ENCODE results near the gene MAP3K13.
"Not testable (repeated sequence)": the region's sequence is repeated elsewhere in the genome, so short reads cannot be mapped to it uniquely, and the experiment has no call there.

The MAP3K13 gene

DNA sequence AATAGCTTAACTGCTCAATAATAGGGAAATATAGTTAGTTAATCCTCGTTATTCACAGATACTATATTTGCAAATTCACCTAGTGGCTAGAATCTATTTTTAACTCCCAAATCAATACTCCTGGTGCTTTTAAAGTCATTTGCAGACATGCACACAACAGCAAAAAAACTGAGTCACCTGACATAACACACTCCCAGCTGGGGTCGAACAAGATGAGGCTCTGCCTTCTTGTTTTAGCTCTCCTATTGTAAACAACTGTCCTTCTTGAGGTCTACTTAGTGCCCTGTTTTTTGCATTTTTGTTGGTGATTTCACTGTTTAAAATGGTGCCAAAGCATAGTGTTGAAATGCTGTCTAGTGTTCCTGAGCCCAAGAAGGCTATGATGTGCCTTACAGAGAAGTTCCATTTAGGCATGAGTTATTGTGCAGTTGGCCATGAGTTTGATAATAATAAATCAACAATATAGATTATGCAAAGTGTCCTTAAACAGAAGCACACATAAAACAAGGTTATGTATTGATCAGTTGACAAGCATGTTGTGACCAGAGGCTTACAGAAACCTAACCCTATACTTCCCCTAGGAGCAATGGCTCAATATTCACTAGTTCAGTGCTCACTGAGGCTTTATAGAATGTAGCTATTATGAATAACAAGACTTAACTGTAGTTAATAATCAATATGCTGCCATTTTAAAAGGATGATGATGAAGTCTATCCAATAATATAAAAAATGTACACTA is 18.6 kb downstream of the MAP3K13 start:
- DNase-seq (ENCODE audit: extremely low spot score), result no peak
- ChIA-PET POLR2A (no interaction called here), CTCF (no interaction called here)
- TF ChIP-seq ARNT (IDR thresholded peaks at IDR 0.05) (no peak), HDGF (IDR thresholded peaks at IDR 0.05; ENCODE audit: borderline replicate concordance) (no peak), SP1 (IDR thresholded peaks at IDR 0.05) (no peak), NFRKB (IDR thresholded peaks at IDR 0.05) (no peak), LEF1 (IDR thresholded peaks at IDR 0.05; ENCODE audit: borderline replicate concordance) (no peak), TARDBP (IDR thresholded peaks at IDR 0.05) (no peak), ZNF384 (IDR thresholded peaks at IDR 0.05) (no peak), L3MBTL2 (conservative IDR thresholded peaks at IDR 0.05) (no peak), FOXA1 (IDR thresholded peaks at IDR 0.05) (no peak), SUZ12 (IDR thresholded peaks at IDR 0.05) (no peak), FOXM1 (IDR thresholded peaks at IDR 0.05; ENCODE audit: borderline replicate concordance) (no peak), ELF4 (IDR thresholded peaks at IDR 0.05) (no peak), BHLHE40 (IDR thresholded peaks at IDR 0.05; ENCODE audit: borderline replicate concordance) (no peak), CTBP1 (IDR thresholded peaks at IDR 0.05; ENCODE audit: borderline replicate concordance) (no peak), FOXK2 (IDR thresholded peaks at IDR 0.05) (no peak)
- TF ChIP-seq, protein P1, sequence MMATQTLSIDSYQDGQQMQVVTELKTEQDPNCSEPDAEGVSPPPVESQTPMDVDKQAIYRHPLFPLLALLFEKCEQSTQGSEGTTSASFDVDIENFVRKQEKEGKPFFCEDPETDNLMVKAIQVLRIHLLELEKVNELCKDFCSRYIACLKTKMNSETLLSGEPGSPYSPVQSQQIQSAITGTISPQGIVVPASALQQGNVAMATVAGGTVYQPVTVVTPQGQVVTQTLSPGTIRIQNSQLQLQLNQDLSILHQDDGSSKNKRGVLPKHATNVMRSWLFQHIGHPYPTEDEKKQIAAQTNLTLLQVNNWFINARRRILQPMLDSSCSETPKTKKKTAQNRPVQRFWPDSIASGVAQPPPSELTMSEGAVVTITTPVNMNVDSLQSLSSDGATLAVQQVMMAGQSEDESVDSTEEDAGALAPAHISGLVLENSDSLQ (IDR thresholded peaks at IDR 0.05), result no peak

DNA sequence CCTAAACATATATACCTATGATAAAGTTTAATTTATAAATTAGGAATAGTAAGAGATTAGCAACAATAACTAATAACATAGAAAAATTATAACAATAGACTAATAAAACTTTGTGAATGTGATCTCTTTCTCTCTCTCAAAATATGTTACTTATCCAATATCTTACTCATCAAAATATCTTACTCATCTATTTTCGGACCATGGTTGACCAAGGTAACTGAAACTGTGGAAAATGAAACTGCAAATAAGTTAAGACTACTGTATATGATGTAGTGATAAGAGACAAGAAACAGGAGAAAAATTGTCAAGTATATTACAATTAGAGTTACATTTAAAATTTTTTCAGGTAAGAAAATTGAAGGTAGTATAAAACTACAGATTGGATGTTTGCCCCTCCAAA is 19.2 kb downstream of the MAP3K13 start:
- TF ChIP-seq SUZ12 (IDR thresholded peaks at IDR 0.05) (no peak), ZNF384 (IDR thresholded peaks at IDR 0.05) (no peak), LEF1 (IDR thresholded peaks at IDR 0.05; ENCODE audit: borderline replicate concordance) (no peak), FOXA1 (IDR thresholded peaks at IDR 0.05) (no peak), ARNT (IDR thresholded peaks at IDR 0.05) (no peak), TARDBP (IDR thresholded peaks at IDR 0.05) (no peak), FOXK2 (IDR thresholded peaks at IDR 0.05) (no peak), FOXM1 (IDR thresholded peaks at IDR 0.05; ENCODE audit: borderline replicate concordance) (no peak), ELF4 (IDR thresholded peaks at IDR 0.05) (no peak), BHLHE40 (IDR thresholded peaks at IDR 0.05; ENCODE audit: borderline replicate concordance) (no peak), L3MBTL2 (conservative IDR thresholded peaks at IDR 0.05) (no peak), NFRKB (IDR thresholded peaks at IDR 0.05) (no peak), CTBP1 (IDR thresholded peaks at IDR 0.05; ENCODE audit: borderline replicate concordance) (no peak), HDGF (IDR thresholded peaks at IDR 0.05; ENCODE audit: borderline replicate concordance) (no peak)
- TF ChIP-seq, protein P1 (IDR thresholded peaks at IDR 0.05), result no peak
- CTCF ChIA-PET, result no interaction called here
- POLR2A ChIA-PET, result no interaction called here
- DNase-seq (ENCODE audit: extremely low spot score), result no peak

DNA sequence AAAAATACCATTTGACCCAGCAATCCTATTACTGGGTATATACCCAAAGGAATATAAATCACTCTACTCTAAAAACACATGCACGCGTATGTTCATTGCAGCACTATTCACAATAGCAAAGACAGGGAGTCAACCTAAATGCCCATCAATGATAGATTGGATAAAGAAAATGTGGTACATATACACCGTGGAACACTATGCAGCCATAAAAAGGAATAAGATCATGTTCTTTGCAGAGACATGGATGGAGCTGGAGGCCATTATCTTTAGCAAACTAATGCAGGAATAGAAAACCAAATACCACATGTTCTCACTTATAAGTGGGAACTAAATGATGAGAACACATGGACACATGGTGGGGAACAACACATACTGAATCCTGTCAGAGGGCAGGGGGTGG is 23.6 kb downstream of the MAP3K13 start:
- POLR2A ChIA-PET; DNase-seq (ENCODE audit: extremely low spot score); CTCF ChIA-PET: not testable (repeated sequence)

DNA sequence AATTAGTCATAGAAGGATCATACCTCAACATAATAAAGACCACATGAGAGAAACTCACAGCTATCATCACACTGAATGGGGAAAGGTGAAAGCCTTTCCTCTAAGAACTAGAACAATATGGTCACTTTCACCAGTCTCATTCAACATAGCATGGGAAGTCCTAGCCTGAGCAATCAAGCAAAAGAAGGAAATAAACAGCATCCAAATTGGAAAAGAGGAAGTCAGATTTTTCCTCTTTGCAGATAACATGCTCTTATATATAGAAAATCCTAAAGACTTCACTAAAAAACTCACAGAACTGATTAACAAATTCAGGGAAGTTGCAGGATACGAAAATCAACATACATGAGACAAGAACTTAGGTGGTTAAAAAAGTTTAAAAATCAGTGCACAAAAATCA is 24.7 kb downstream of the MAP3K13 start:
- no peak for DNase-seq (ENCODE audit: extremely low spot score)
- no peak for TF ChIP-seq TARDBP (IDR thresholded peaks at IDR 0.05)
- no peak for TF ChIP-seq ARNT (IDR thresholded peaks at IDR 0.05)
- TF ChIP-seq HDGF (IDR thresholded peaks at IDR 0.05; ENCODE audit: borderline replicate concordance), result no peak
- no peak for TF ChIP-seq NFRKB (IDR thresholded peaks at IDR 0.05)
- CTCF ChIA-PET, result no interaction called here
- POLR2A ChIA-PET, result no interaction called here

DNA sequence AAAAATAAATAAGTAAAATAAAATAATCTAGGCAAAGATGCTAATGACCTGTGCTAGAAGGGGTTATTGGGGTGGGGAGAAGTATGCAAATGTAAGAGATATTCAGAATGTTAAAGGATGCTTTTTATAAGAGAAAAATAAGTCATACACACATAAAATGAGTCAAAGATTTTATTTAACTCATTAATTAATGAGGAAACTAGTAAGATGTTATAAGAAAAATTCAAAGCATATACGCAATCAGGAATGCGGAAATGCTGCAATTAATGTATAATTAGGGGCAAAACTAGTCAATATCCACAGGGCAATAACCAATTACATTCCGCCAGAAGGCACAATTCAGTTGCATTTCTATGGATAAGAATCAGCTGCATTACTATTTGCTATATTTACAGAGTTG is 30.1 kb downstream of the MAP3K13 start:
- POLR2A ChIA-PET, result no interaction called here
- CTCF ChIA-PET, result no interaction called here
- TF ChIP-seq ELF4 (IDR thresholded peaks at IDR 0.05) (no peak), SUZ12 (IDR thresholded peaks at IDR 0.05) (no peak), FOXK2 (IDR thresholded peaks at IDR 0.05) (no peak), CTBP1 (IDR thresholded peaks at IDR 0.05; ENCODE audit: borderline replicate concordance) (no peak), FOXA1 (IDR thresholded peaks at IDR 0.05) (no peak), TARDBP (IDR thresholded peaks at IDR 0.05) (no peak), ZNF384 (IDR thresholded peaks at IDR 0.05) (no peak), HDGF (IDR thresholded peaks at IDR 0.05; ENCODE audit: borderline replicate concordance) (no peak), SP1 (IDR thresholded peaks at IDR 0.05) (no peak), ARNT (IDR thresholded peaks at IDR 0.05) (no peak), NFRKB (IDR thresholded peaks at IDR 0.05) (no peak), LEF1 (IDR thresholded peaks at IDR 0.05; ENCODE audit: borderline replicate concordance) (no peak), BHLHE40 (IDR thresholded peaks at IDR 0.05; ENCODE audit: borderline replicate concordance) (no peak), FOXM1 (IDR thresholded peaks at IDR 0.05; ENCODE audit: borderline replicate concordance) (no peak), L3MBTL2 (conservative IDR thresholded peaks at IDR 0.05) (no peak)
- TF ChIP-seq, protein P1 (IDR thresholded peaks at IDR 0.05), result no peak
- DNase-seq (ENCODE audit: extremely low spot score), result no peak

DNA sequence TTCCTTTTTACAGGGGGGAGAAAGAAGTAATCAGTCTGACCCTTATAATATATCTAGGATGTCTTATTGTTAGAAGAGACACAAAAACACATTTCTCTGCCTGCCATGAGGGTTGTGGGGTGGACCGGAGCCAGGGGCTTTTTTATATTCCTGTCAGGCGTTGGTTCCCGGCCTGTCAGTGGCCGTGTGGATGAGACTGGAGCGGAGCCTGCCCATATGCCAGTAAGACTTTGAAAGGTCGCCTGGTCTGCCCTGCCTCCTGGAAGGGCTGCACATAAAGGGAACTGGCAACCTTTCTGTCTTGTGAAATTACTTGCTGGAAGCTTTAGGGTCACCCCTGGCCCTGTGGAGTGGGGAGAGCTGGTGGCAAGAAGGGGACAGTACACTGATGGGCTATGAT is 34.7 kb downstream of the MAP3K13 start:
- POLR2A ChIA-PET, result no interaction called here
- CTCF ChIA-PET, result no interaction called here

More for the DNA sequence above, 34.7 kb downstream of the MAP3K13 start:
- TF ChIP-seq NFRKB (IDR thresholded peaks at IDR 0.05), result no peak
- no peak for TF ChIP-seq ELF4 (IDR thresholded peaks at IDR 0.05)
- TF ChIP-seq SUZ12 (IDR thresholded peaks at IDR 0.05), result no peak
- TF ChIP-seq BHLHE40 (IDR thresholded peaks at IDR 0.05; ENCODE audit: borderline replicate concordance), result no peak
- TF ChIP-seq HDGF (IDR thresholded peaks at IDR 0.05; ENCODE audit: borderline replicate concordance), result no peak
- TF ChIP-seq, protein P1 (IDR thresholded peaks at IDR 0.05), result no peak
- no peak for TF ChIP-seq SP1 (IDR thresholded peaks at IDR 0.05)
- TF ChIP-seq FOXK2 (IDR thresholded peaks at IDR 0.05), result no peak
- no peak for TF ChIP-seq FOXM1 (IDR thresholded peaks at IDR 0.05; ENCODE audit: borderline replicate concordance)
- no peak for TF ChIP-seq L3MBTL2 (conservative IDR thresholded peaks at IDR 0.05)
- no peak for TF ChIP-seq TARDBP (IDR thresholded peaks at IDR 0.05)
- no peak for TF ChIP-seq ARNT (IDR thresholded peaks at IDR 0.05)
- no peak for TF ChIP-seq FOXA1 (IDR thresholded peaks at IDR 0.05)
- no peak for TF ChIP-seq ZNF384 (IDR thresholded peaks at IDR 0.05)
- no peak for TF ChIP-seq CTBP1 (IDR thresholded peaks at IDR 0.05; ENCODE audit: borderline replicate concordance)
- no peak for DNase-seq (ENCODE audit: extremely low spot score)

All from HEK293T (cell line).